CD1c-positive myeloid dendritic cell (primary cell): ENCODE results near the gene DTNA.

Experiments
- DNase-seq: peaks from one replicate; pipeline ENCODE4 v3.0.0-alpha.2; 2016; ENCODE audit errors: extremely low spot score

DTNA gene

GRCh38 chr18:34858188-34858587, 148.1 kb downstream of the DTNA start:
- DNase-seq = no peak

GRCh38 chr18:34859496-34859895, 149.4 kb downstream of the DTNA start:
- no peak for DNase-seq

- DNase-seq = no peak
These were observed 152.5 kb downstream of the DTNA start for GRCh38 chr18:34862561-34862960.

- DNase-seq = no peak
These were observed 153.6 kb downstream of the DTNA start for GRCh38 chr18:34863702-34864101.

GRCh38 chr18:34864836-34865497, 154.9 kb downstream of the DTNA start:
- DNase-seq = no peak

GRCh38 chr18:34866310-34866709, 156.2 kb downstream of the DTNA start:
- no peak for DNase-seq

- DNase-seq = no peak
These were observed 156.6 kb downstream of the DTNA start for GRCh38 chr18:34866739-34867138.

- DNase-seq = no peak
These were observed 157.4 kb downstream of the DTNA start for GRCh38 chr18:34867520-34867919.

GRCh38 chr18:34870555-34871310, 160.6 kb downstream of the DTNA start:
- no peak for DNase-seq

- DNase-seq = no peak
These were observed 161.3 kb downstream of the DTNA start for GRCh38 chr18:34871435-34871834.

GRCh38 chr18:34872066-34872465, 162.0 kb downstream of the DTNA start:
- DNase-seq = no peak

GRCh38 chr18:34873986-34874580, 164.0 kb downstream of the DTNA start:
- DNase-seq = no peak

GRCh38 chr18:34875150-34875549, 165.1 kb downstream of the DTNA start:
- DNase-seq = no peak

- DNase-seq = no peak
These were observed 170.3 kb downstream of the DTNA start for GRCh38 chr18:34880403-34880802.

GRCh38 chr18:34880882-34881834, 171.1 kb downstream of the DTNA start:
- no peak for DNase-seq

GRCh38 chr18:34884436-34884835, 174.3 kb downstream of the DTNA start:
- no peak for DNase-seq

GRCh38 chr18:34886177-34886576, 176.1 kb downstream of the DTNA start:
- DNase-seq = no peak

- DNase-seq = no peak
These were observed 177.9 kb downstream of the DTNA start for GRCh38 chr18:34887881-34888580.

GRCh38 chr18:34890486-34891085, 180.5 kb downstream of the DTNA start:
- no peak for DNase-seq

GRCh38 chr18:34892379-34892778, 182.3 kb downstream of the DTNA start:
- no peak for DNase-seq

- DNase-seq = no peak
These were observed 183.1 kb downstream of the DTNA start for GRCh38 chr18:34893239-34893638.
